ENCODE data around the gene B3GNT3. TPM values are rescaled to one million over a fixed set of nuclear protein-coding genes. Genes with fewer than 3 reads are reported as not detected.

Gene B3GNT3
- total RNA-seq, 1 experiment from 2014 or later = 2.8 TPM

DNA sequence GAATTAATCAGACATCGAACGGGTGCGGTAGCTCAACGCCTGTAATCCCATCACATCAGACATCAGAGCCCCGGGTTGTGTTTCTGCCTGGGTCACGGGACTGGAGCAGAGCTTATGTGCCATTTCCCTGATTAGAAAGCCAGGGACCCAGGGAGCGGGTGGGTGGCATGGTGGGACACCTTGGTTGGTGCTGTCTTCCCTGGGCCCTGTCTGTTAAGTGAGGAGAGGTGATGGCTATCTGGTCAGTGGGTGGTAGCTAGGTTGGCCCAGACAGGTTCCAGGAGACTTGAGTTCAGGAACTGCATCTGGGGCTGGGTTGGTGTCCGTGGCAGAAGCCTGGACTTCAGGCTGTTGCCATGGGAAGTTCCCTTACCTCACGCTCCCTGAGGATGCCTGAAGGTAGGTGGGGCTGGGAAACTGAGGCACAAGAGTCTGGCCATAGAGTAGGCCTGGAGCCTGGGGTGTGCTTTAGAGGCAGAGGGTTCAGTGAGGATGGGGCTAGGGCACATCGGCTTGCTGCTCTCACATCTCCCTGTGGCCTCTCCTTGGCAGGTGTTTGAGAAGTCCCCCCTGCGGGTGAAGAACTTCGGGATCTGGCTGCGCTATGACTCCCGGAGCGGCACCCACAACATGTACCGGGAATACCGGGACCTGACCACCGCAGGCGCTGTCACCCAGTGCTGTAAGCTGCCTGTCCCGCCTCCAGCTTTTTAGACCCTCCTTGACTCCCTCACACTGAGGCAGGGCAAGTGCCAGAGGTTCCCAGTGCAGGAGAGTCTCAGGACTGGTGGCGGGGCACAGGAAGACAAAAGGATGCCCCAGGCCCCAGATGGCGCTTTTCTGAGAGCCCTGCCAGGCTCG, 66.8 kb downstream of the B3GNT3 start:
- no peak for DNase-seq
- intact Hi-C loops (cut with micrococcal nuclease; ENCODE audit: unreplicated experiment) = no loop called here
- Mint-ChIP-seq H3K4me3 (ENCODE audit: unreplicated experiment) (peak overlapping the region; percentile 90), H3K4me1 (ENCODE audit: low read depth, unreplicated experiment) (peaks cover 13% of the 10 kb centered on the region), H3K27ac (ENCODE audit: unreplicated experiment) (peak overlapping the region; percentile 98), H3K27me3 (ENCODE audit: insufficient read depth, unreplicated experiment) (no peaks in the 10 kb centered on the region), H3K36me3 (ENCODE audit: insufficient read depth, unreplicated experiment) (peaks cover 75% of the 10 kb centered on the region), H3K9me3 (ENCODE audit: unreplicated experiment) (no peaks in the 10 kb centered on the region)
- Histone ChIP-seq H3K27me3 (replicated peaks; ENCODE audit: control insufficient read depth, insufficient read depth, low read length) (no peaks in the 10 kb centered on the region), H3K36me3 (ENCODE audit: control insufficient read depth, insufficient read depth, low read length) (peaks cover 9% of the 10 kb centered on the region), H3K9me3 (no peaks in the 10 kb centered on the region), H3K4me3 (ENCODE audit: low read depth, low read length) (peak overlapping the region; percentile 84; the same call in 1 of the 2 replicates), H3K4me1 (peaks cover 18% of the 10 kb centered on the region)
- no TSS peak for BruUV-seq (replicated peaks)
- POLR2A ChIA-PET = interaction anchor here (2.8 kb wide), 1 partner anchor 71 kb away, joined by 77 read pairs; the partner anchor contains the start of gene CCDC124
- CTCF ChIA-PET = no interaction called here
- TF ChIP-seq, protein P1, sequence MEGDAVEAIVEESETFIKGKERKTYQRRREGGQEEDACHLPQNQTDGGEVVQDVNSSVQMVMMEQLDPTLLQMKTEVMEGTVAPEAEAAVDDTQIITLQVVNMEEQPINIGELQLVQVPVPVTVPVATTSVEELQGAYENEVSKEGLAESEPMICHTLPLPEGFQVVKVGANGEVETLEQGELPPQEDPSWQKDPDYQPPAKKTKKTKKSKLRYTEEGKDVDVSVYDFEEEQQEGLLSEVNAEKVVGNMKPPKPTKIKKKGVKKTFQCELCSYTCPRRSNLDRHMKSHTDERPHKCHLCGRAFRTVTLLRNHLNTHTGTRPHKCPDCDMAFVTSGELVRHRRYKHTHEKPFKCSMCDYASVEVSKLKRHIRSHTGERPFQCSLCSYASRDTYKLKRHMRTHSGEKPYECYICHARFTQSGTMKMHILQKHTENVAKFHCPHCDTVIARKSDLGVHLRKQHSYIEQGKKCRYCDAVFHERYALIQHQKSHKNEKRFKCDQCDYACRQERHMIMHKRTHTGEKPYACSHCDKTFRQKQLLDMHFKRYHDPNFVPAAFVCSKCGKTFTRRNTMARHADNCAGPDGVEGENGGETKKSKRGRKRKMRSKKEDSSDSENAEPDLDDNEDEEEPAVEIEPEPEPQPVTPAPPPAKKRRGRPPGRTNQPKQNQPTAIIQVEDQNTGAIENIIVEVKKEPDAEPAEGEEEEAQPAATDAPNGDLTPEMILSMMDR (IDR thresholded peaks at IDR 0.05; ENCODE audit: insufficient read depth in 1 of 2, low read depth in 1 of 2, low read length in 1 of 2, severe bottlenecking in 1 of 2, unreplicated experiment in 1 of 2) = no peak

DNA sequence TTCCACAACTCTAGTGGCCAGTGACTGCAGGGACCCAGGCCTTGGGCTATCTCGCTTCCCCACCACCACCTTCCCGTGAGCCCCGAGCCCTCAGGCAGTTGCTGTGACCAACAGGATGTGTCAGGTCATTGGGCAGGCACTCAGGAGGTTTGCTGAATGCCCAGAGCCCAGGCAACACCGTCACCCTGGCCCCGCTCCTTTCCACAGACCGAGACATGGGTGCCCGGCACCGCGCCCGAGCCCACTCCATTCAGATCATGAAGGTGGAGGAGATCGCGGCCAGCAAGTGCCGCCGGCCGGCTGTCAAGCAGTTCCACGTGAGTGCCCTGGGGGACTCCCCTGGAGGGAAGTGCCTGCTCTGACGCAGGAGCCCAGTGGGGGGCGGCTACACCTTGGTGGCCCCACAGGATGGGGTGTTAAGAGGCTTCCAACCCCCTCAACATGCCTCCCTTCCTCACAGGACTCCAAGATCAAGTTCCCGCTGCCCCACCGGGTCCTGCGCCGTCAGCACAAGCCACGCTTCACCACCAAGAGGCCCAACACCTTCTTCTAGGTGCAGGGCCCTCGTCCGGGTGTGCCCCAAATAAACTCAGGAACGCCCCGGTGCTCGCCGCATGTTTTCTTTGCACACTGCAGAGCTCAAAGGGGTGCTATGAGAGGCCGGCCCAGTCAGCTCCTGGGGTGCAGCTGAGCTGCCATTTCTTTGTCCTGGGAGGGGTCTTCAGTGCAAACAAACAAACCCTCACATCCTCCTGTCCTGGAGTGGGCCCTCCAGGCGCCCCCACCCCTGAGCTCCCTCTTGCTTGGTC, 68.0 kb downstream of the B3GNT3 start:
- Mint-ChIP-seq H3K27ac (ENCODE audit: unreplicated experiment) (peak overlapping the region; percentile 55), H3K4me3 (ENCODE audit: unreplicated experiment) (peak overlapping the region; percentile 47), H3K9me3 (ENCODE audit: unreplicated experiment) (no peaks in the 10 kb centered on the region), H3K27me3 (ENCODE audit: insufficient read depth, unreplicated experiment) (no peaks in the 10 kb centered on the region), H3K36me3 (ENCODE audit: insufficient read depth, unreplicated experiment) (peaks cover 79% of the 10 kb centered on the region), H3K4me1 (ENCODE audit: low read depth, unreplicated experiment) (peaks cover 14% of the 10 kb centered on the region)
- no peak for DNase-seq
- H3K36me3 ChIP-seq (ENCODE audit: control insufficient read depth, insufficient read depth, low read length) = peaks cover 9% of the 10 kb centered on the region
- H3K27me3 ChIP-seq (replicated peaks; ENCODE audit: control insufficient read depth, insufficient read depth, low read length) = no peaks in the 10 kb centered on the region
- TF ChIP-seq, protein P1 (IDR thresholded peaks at IDR 0.05; ENCODE audit: insufficient read depth in 1 of 2, low read depth in 1 of 2, low read length in 1 of 2, severe bottlenecking in 1 of 2, unreplicated experiment in 1 of 2) = no peak
- peaks cover 18% of the 10 kb centered on the region for H3K4me1 ChIP-seq
- BruUV-seq (replicated peaks) = no TSS peak
- intact Hi-C loops (cut with micrococcal nuclease; ENCODE audit: unreplicated experiment) = no loop called here
- ChIA-PET CTCF (interaction anchor here (0.5 kb wide), 1 partner anchor 600 kb away, joined by 3 read pairs; no protein-coding TSS in a partner anchor), POLR2A (no interaction called here)
- H3K9me3 ChIP-seq = no peaks in the 10 kb centered on the region
- no peak overlapping the region for H3K4me3 ChIP-seq (ENCODE audit: low read depth, low read length)

Other genes starting within 250 kb of the B3GNT3 start
- gene COLGALT1, start 239.5 kb upstream of the B3GNT3 start, total RNA-seq (2022) = 80.1 and 81.9 TPM in 2 replicates
- gene UNC13A, start 106.8 kb upstream of the B3GNT3 start, total RNA-seq (2022) = 0.18 and 0.23 TPM in 2 replicates
- gene MAP1S, start 75.7 kb upstream of the B3GNT3 start, total RNA-seq (2022) = 51.4 and 58.2 TPM in 2 replicates
- 0.35 and 0.39 TPM in 2 replicates for gene FCHO1, start 43.7 kb upstream of the B3GNT3 start, total RNA-seq (2022)
- gene INSL3, start 26.4 kb downstream of the B3GNT3 start, total RNA-seq (2022) = not detected in 2 replicates
- not detected in 2 replicates for gene JAK3, start 52.8 kb downstream of the B3GNT3 start, total RNA-seq (2022)
- 1,599 and 1,686 TPM in 2 replicates for gene RPL18A, start 64.8 kb downstream of the B3GNT3 start, total RNA-seq (2022)
- 0.43 TPM in 1 of 2 replicates, not detected in the other for gene SLC5A5, start 76.8 kb downstream of the B3GNT3 start, total RNA-seq (2022)
- gene CCDC124, start 137.9 kb downstream of the B3GNT3 start, total RNA-seq (2022) = 73.3 TPM in 2 replicates
- gene KCNN1, start 172.0 kb downstream of the B3GNT3 start, total RNA-seq (2022) = not detected in 2 replicates
- 6.0 and 6.5 TPM in 2 replicates for gene ARRDC2, start 213.0 kb downstream of the B3GNT3 start, total RNA-seq (2022)

All from Caco-2 (cell line).